GM06990 (cell line): ENCODE measurements around the gene RPL36AL.

Experiments used
- DNase-seq: peaks from one replicate; pipeline ENCODE4 v3.0.0-alpha.2; 2011; ENCODE audit not compliant: insufficient read length; ENCODE audit errors: extremely low read depth
- H3K27me3 ChIP-seq: replicated peaks from 2 replicates; pipeline ENCODE4 v1.6.0; 2011; ENCODE audit warnings: low read length; ENCODE audit not compliant: control insufficient read depth, insufficient read depth
- H3K36me3 ChIP-seq: 2 replicates; pipeline ENCODE4 v1.5.1; 2011; ENCODE audit warnings: low read length; ENCODE audit not compliant: control insufficient read depth, insufficient read depth
- H3K4me3 ChIP-seq: replicated peaks from 2 replicates; pipeline ENCODE4 v1.5.1; 2011; ENCODE audit warnings: low read depth, mild to moderate bottlenecking, control low read depth, low read length
- CTCF ChIP-seq: IDR thresholded peaks from 2 replicates; pipeline ENCODE4 v1.5.1; 2011; ENCODE audit warnings: low read length, control low read depth, mild to moderate bottlenecking, inconsistent platforms; ENCODE audit not compliant: insufficient read depth, poor library complexity, severe bottlenecking

The RPL36AL gene

GRCh38 chr14:49612251-49612650 is 8.2 kb downstream of the RPL36AL start:
- H3K27me3 ChIP-seq: no peaks in the 10 kb centered on the region

DNA sequence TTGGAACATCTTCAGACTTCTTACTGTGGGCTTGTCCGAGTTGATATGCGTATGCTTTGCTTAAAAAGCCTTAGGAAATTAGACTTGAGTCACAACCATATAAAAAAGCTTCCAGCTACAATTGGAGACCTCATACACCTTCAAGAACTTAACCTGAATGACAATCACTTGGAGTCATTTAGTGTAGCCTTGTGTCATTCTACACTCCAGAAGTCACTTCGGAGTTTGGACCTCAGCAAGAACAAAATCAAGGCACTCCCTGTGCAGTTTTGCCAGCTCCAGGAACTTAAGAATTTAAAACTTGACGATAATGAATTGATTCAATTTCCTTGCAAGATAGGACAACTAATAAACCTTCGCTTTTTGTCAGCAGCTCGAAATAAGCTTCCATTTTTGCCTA is 12.8 kb downstream of the RPL36AL start:
- H3K27me3 ChIP-seq: no peaks in the 10 kb centered on the region
- no peak for DNase-seq
- H3K4me3 ChIP-seq: no peak overlapping the region
- H3K36me3 ChIP-seq: peaks cover 6% of the 10 kb centered on the region
- no peak for TF ChIP-seq CTCF

More at GRCh38 chr14:49612251-49612650, 8.2 kb downstream of the RPL36AL start:
- Histone ChIP-seq H3K36me3 (peaks cover 3% of the 10 kb centered on the region), H3K4me3 (no peak overlapping the region)
- no peak for TF ChIP-seq CTCF
- no peak for DNase-seq

DNA sequence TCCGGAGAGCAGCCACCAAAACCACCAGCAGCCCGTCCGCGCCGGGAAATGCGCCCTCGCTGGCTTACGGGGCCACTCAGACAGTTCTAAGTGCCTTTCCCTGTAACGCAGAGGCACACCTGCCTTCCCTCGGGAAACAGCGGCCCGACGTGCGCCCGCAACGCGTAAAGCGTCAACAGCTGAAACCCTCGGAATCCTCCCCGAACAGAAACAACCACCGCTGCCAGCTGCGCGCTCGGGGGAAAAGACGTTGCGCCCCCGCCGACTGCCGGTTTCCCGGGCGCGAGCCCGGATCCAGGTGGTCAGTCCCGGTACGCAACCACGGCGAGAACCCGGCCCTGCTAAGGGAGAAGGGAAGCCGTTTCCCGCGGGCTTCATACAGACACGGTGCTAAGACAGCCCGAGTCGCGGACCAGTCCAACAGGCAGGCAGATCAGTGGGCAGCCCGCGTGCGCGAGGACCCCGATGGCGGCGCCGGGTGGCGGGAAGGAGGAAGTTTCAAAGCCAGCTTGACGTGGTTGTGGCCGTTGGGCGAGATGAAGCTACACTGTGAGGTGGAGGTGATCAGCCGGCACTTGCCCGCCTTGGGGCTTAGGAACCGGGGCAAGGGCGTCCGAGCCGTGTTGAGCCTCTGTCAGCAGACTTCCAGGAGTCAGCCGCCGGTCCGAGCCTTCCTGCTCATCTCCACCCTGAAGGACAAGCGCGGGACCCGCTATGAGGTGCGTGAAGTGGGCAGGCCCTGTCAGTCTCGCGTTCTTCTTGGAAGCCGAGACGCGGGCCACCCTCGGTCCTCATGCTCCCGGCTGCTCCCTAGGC is 21.7 kb downstream of the RPL36AL start, which contains the start of gene LRR1:
LRR1 (plus strand) TSS at position 456 of the 816 bp plus-strand sequence; CDS start at position 537, 81 bp downstream.
- peak within 1 kb of the TSS; percentile 90 for H3K4me3 ChIP-seq
- no peak for TF ChIP-seq CTCF
- peaks cover 4% of the 10 kb centered on the region for H3K36me3 ChIP-seq
- H3K27me3 ChIP-seq: no peaks in the 10 kb centered on the region
- peak; percentile 95 for DNase-seq

- no peaks in the 10 kb centered on the region for H3K27me3 ChIP-seq
- DNase-seq: no peak
- no peak for TF ChIP-seq CTCF
Measured at GRCh38 chr14:49598189-49598484, 22.3 kb downstream of the RPL36AL start.

GRCh38 chr14:49594347-49595091 is 25.9 kb downstream of the RPL36AL start:
- Histone ChIP-seq H3K36me3 (no peaks in the 10 kb centered on the region), H3K4me3 (no peak overlapping the region; the same call in 1 of the 2 replicates), H3K27me3 (no peaks in the 10 kb centered on the region)
- no peak for DNase-seq
- no peak for TF ChIP-seq CTCF

More at GRCh38 chr14:49598189-49598484, 22.3 kb downstream of the RPL36AL start:
- Histone ChIP-seq H3K36me3 (peaks cover 4% of the 10 kb centered on the region), H3K4me3 (peak overlapping the region; percentile 90)
